ENCODE measurements around the gene ABCD2.
"Not testable (repeated sequence)": the region's sequence is repeated elsewhere in the genome, so short reads cannot be mapped to it uniquely, and the experiment has no call there.

ABCD2 gene

GRCh38 chr12:39532448-39532847, 87.2 kb downstream of the ABCD2 start:
- DNase-seq, result no peak

GRCh38 chr12:39526974-39527373, 92.6 kb downstream of the ABCD2 start:
- no peak for DNase-seq

- DNase-seq, result not testable (repeated sequence)
Observed at GRCh38 chr12:39522167-39522566, 97.4 kb downstream of the ABCD2 start.

- DNase-seq, result no peak
Observed at GRCh38 chr12:39510001-39510400, 109.6 kb downstream of the ABCD2 start.

GRCh38 chr12:39505554-39505953, 114.0 kb downstream of the ABCD2 start:
- DNase-seq, result no peak

GRCh38 chr12:39505023-39505422, 114.6 kb downstream of the ABCD2 start:
- DNase-seq, result no peak

GRCh38 chr12:39503439-39503838, 116.2 kb downstream of the ABCD2 start:
- no peak for DNase-seq

- DNase-seq, result no peak
Observed at GRCh38 chr12:39502726-39503125, 116.9 kb downstream of the ABCD2 start.

Measured in activated CD4-positive, alpha-beta T cell treated with anti-CD3 and anti-CD28 coated beads, Interleukin-2, amount 50 U/mL, for 4 hours (primary cell).